Measurements from ENCODE around the gene TRMT61B.

DNA sequence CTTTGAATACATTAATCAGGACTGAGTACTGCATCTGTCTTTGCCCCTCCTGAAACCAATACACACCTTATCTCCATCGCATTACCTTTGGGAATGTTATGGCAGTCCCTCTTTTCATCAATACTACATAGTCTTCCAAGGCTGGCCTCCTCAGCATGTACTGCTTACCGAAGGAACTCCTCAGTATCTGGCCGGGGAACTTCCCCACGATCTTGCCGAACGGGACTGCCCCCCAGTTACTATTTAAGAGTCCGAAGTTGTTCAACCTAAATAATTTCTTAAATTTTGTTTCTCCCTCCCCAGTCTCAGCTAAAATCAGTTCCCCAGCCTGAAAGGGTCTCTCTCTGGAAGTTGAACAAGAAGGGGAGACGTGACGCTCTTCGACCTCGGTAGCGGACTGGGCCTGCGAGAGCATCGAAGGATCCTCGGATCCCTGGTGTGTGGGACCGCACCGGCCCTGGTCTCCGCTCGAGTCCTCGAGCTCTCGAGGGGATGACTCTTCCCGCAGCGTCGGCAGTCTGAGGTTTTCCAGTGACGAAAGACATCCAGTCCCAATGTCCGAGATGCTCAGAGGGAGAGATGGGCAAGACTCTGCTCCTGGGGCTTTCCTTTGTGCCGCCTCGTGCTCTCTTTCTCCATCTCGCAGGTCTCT, 489 bp downstream of the TRMT61B start:
- TF ChIP-seq ZNF324 (tag by site-specific recombination; IDR thresholded peaks at IDR 0.05), result no peak
- TF ChIP-seq, protein P1, sequence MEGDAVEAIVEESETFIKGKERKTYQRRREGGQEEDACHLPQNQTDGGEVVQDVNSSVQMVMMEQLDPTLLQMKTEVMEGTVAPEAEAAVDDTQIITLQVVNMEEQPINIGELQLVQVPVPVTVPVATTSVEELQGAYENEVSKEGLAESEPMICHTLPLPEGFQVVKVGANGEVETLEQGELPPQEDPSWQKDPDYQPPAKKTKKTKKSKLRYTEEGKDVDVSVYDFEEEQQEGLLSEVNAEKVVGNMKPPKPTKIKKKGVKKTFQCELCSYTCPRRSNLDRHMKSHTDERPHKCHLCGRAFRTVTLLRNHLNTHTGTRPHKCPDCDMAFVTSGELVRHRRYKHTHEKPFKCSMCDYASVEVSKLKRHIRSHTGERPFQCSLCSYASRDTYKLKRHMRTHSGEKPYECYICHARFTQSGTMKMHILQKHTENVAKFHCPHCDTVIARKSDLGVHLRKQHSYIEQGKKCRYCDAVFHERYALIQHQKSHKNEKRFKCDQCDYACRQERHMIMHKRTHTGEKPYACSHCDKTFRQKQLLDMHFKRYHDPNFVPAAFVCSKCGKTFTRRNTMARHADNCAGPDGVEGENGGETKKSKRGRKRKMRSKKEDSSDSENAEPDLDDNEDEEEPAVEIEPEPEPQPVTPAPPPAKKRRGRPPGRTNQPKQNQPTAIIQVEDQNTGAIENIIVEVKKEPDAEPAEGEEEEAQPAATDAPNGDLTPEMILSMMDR (tag by site-specific recombination; IDR thresholded peaks at IDR 0.05), result no peak
- no peak for TF ChIP-seq ZNF623 (tag by site-specific recombination; IDR thresholded peaks at IDR 0.05)
- TF ChIP-seq, protein P2, sequence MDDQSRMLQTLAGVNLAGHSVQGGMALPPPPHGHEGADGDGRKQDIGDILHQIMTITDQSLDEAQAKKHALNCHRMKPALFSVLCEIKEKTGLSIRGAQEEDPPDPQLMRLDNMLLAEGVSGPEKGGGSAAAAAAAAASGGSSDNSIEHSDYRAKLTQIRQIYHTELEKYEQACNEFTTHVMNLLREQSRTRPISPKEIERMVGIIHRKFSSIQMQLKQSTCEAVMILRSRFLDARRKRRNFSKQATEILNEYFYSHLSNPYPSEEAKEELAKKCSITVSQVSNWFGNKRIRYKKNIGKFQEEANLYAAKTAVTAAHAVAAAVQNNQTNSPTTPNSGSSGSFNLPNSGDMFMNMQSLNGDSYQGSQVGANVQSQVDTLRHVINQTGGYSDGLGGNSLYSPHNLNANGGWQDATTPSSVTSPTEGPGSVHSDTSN (CRISPR knock-in tag; IDR thresholded peaks at IDR 0.05), result no peak
- TF ChIP-seq, protein P3, sequence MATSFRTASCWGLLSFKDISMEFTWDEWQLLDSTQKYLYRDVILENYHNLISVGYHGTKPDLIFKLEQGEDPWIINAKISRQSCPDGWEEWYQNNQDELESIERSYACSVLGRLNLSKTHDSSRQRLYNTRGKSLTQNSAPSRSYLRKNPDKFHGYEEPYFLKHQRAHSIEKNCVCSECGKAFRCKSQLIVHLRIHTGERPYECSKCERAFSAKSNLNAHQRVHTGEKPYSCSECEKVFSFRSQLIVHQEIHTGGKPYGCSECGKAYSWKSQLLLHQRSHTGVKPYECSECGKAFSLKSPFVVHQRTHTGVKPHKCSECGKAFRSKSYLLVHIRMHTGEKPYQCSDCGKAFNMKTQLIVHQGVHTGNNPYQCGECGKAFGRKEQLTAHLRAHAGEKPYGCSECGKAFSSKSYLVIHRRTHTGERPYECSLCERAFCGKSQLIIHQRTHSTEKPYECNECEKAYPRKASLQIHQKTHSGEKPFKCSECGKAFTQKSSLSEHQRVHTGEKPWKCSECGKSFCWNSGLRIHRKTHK (tag by site-specific recombination; IDR thresholded peaks at IDR 0.05), result no peak
- no peak for TF ChIP-seq YY1 (tag by site-specific recombination; IDR thresholded peaks at IDR 0.05)
- TF ChIP-seq, protein P4, sequence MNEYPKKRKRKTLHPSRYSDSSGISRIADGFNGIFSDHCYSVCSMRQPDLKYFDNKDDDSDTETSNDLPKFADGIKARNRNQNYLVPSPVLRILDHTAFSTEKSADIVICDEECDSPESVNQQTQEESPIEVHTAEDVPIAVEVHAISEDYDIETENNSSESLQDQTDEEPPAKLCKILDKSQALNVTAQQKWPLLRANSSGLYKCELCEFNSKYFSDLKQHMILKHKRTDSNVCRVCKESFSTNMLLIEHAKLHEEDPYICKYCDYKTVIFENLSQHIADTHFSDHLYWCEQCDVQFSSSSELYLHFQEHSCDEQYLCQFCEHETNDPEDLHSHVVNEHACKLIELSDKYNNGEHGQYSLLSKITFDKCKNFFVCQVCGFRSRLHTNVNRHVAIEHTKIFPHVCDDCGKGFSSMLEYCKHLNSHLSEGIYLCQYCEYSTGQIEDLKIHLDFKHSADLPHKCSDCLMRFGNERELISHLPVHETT (tag by site-specific recombination; IDR thresholded peaks at IDR 0.05), result no peak
- TF ChIP-seq, protein P5, sequence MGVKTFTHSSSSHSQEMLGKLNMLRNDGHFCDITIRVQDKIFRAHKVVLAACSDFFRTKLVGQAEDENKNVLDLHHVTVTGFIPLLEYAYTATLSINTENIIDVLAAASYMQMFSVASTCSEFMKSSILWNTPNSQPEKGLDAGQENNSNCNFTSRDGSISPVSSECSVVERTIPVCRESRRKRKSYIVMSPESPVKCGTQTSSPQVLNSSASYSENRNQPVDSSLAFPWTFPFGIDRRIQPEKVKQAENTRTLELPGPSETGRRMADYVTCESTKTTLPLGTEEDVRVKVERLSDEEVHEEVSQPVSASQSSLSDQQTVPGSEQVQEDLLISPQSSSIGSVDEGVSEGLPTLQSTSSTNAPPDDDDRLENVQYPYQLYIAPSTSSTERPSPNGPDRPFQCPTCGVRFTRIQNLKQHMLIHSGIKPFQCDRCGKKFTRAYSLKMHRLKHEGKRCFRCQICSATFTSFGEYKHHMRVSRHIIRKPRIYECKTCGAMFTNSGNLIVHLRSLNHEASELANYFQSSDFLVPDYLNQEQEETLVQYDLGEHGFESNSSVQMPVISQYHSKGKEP (tag by site-specific recombination; IDR thresholded peaks at IDR 0.05), result no peak
- no peak for TF ChIP-seq ZEB2 (tag by site-specific recombination; IDR thresholded peaks at IDR 0.05)
- TF ChIP-seq, protein P6, sequence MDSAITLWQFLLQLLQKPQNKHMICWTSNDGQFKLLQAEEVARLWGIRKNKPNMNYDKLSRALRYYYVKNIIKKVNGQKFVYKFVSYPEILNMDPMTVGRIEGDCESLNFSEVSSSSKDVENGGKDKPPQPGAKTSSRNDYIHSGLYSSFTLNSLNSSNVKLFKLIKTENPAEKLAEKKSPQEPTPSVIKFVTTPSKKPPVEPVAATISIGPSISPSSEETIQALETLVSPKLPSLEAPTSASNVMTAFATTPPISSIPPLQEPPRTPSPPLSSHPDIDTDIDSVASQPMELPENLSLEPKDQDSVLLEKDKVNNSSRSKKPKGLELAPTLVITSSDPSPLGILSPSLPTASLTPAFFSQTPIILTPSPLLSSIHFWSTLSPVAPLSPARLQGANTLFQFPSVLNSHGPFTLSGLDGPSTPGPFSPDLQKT (IDR thresholded peaks at IDR 0.05; ENCODE audit: borderline replicate concordance, low read depth, low read length), result no peak
- TF ChIP-seq MEIS1 (CRISPR knock-in tag; IDR thresholded peaks at IDR 0.05; ENCODE audit: borderline replicate concordance), result no peak
- TF ChIP-seq GLIS1 (tag by site-specific recombination; IDR thresholded peaks at IDR 0.05), result no peak
- TF ChIP-seq ZBTB7A (tag by site-specific recombination; IDR thresholded peaks at IDR 0.05; ENCODE audit: low read depth), result no peak

All from HEK293 (cell line).